CD1c-positive myeloid dendritic cell (primary cell): ENCODE results near the gene HPN.
A peak's percentile ranks its signal among the peaks of the same experiment; 100 is the strongest.
"Not testable (repeated sequence)": the region's sequence is repeated elsewhere in the genome, so short reads cannot be mapped to it uniquely, and the experiment has no call there.

Source experiments
- DNase-seq: peaks from one replicate; pipeline ENCODE4 v3.0.0-alpha.2; 2016; ENCODE audit errors: extremely low spot score

HPN gene

DNA sequence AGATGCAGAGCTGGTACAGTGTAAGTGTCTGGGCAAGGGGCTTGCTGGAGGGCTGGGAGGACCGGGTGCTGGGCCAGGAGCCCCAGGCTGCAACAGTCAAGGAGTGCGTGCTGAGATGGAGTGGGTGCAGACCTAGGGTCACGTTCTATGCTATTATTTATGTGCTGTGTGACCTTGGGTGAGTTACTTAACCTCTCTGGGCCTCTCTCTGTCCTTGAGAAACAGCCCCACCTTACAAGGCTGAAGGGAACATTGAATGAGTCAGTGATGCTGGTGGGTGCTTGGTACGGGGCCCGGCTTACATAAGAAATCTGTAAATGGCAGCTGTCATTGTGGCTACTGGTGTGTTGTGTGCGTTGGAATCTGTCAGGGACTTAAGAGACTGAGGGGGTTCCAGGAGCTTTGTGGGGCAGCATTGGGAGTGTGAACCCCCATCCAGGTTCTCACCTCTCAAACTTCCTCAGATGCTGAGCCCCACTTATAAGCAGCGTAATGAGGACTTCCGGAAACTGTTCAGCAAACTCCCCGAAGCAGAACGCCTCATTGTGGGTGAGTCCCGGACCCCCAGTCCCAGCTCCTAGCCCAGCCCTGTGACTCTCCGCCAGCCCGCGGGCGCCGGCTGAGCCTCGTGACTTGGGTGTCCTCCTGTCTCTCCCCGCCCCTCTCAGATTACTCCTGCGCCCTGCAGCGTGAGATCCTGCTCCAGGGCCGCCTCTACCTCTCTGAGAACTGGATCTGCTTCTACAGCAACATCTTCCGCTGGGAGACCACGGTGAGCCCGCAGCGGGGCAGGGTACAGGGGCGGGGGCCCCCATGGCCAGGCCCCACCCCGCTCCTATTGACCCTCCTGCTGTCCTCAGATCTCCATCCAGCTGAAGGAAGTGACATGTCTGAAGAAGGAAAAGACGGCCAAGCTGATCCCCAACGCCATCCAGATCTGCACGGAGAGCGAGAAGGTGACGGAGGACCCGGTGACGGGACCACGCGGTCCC is 31.8 kb upstream of the HPN start:
- no peak for DNase-seq

DNA sequence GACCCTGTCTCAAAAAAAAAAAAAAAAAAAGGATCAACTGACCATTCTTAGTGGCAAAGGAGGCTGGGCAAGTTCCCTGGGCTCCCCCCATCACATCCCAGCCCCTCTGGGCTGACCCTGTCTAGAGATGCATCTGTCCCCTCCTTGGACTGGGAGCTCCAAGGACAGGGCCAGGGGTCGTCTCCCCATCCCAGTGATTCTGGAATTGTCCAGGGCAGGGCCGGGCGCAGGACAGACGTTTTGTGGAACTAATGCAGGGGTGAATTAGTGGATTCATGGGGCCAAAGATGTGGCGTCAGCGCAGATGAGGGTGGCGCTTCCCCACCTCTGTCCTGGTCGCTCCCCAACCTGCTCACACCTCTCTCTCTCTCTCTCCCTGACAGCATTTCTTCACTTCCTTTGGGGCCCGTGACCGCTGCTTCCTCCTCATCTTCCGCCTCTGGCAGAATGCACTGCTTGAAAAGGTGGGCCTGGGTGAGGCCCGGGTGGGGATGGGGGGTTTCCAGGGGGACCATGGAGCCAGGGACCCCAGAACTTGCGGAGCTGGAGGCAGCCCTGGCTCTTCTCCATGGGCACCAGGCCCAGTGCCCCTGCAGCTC is 30.3 kb upstream of the HPN start:
- no peak for DNase-seq

DNA sequence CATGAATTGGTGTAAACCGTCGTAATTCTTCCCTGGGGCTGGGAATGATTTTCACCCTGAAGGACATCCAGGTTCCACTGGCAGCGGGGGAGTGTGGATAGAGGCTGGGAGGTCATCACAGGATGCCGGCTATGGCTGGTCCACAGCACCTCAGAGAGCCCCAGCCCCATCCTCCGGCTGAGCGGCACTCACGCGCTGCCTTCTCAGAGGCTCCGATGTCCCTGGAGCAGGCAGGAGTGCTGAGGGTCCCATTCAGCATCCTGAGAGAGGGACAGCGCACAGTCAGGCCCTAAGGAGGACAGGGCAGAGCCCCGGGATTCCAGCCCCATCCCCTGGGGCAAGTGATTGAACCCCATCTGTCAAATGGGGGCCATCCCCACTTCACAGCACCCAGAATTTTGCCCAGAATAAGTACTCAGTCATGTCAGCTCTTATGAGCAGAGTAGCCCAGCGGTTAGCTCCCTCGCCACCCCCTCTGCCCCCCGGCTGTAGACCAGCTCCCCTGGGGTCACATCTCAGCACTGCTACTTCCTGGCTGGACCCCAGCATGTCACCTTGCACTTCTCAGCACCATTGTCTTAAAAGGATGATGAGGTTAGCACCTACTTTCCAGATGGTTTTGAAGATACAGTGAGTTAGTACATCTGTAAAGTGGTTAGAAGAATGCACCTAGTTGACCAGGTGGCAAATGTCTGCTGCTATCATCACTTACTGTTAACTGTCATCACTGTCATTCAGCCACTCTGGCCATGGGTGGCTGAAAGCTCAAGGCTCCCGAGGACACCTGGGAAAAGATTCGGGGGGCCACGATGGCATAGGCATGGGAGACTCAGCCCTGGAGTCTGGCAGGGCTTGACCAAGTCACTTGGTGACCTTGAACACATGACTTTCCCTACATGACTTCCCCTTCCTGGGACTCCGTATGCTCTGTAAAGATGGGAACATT is 29.5 kb upstream of the HPN start:
- DNase-seq = no peak

DNA sequence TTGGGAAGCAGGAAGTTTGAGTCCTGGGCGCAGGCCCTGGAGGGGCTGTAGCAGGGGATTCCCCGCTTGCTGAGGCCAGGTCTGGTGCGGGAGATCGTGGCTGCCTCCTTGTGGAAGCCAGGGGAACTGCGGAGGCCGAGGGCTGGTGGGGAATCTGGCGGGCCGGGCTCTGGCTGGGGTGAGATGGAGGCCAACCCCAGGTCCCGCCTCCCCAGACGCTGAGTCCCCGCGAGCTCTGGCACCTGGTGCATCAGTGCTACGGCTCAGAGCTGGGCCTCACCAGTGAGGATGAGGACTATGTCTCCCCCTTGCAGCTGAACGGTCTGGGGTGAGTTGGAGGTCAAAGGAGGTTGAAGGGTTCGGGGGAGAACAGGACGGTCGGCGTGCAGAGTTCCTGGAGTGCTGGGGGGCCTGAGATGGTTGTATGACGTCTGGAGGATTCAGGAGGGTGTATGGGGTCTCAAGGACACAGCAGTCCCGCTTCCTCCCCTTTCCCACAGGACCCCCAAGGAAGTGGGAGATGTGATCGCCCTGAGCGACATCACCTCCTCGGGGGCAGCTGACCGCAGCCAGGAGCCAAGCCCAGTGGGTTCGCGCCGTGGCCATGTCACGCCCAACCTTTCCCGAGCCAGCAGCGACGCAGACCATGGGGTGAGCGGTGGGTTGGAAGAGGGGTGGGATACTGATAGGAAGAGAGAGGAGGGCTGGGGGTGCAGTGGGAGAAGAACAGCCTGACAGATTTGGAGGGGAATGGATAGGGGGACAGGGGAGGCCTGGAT is 28.3 kb upstream of the HPN start:
- DNase-seq = peak; percentile 77

DNA sequence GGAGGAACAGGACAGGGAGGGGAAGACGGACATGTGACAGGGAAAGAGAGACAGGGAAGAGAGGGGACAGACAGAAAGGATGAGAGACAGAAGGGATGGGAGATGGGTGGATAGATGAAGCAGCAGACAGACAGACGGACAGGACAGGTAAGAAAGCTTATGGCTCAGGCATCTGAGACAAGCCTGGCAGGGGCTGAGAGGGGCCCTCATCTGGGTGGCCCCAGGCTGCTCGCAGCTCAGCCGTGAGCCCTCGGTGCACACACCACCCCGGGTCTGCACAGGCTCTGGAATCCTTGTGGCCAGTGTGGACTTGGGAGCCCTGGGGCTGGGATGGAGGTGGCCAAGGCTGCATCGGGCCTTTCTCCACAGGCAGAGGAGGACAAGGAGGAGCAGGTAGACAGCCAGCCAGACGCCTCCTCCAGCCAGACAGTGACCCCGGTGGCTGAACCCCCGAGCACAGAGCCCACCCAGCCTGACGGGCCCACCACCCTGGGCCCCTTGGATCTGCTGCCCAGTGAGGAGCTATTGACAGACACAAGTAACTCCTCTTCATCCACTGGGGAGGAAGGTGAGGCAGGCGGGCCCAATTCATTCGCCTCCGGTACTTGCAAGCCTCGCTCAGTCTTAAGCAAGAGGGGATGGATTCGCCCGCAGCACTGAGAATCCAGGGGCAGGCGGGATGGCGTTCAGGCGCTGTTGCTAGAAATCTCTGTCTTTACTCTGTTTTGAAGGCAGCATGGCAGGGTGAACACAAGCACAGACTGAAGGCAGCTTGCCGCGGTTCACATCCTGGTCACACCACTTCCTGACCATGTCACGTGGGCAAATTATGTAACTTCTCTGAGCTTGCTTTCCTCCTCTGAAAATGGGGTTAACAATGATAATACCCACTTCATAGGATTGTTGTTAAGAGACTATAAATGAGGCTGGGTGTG is 27.4 kb upstream of the HPN start:
- peak; percentile 62 for DNase-seq

DNA sequence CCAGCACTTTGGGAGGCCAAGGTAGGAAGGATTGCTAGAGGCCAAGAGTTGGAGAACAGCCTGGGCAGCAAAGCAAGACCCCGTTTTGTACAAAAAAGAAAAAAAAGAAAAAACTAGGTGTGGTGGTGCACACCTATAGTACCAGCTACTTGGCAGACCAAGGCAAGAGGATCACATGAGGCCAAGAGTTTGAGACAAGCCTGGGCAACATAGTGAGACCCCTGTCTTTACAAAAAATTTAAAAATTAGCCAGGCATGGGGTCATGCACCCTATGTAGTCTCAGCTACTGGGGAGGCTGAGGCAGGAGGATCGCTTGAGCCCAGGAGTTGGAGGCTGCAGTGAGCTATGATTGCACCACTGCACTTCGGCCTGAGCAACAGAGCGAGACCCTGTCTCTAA is 26.7 kb upstream of the HPN start:
- DNase-seq = not testable (repeated sequence)

DNA sequence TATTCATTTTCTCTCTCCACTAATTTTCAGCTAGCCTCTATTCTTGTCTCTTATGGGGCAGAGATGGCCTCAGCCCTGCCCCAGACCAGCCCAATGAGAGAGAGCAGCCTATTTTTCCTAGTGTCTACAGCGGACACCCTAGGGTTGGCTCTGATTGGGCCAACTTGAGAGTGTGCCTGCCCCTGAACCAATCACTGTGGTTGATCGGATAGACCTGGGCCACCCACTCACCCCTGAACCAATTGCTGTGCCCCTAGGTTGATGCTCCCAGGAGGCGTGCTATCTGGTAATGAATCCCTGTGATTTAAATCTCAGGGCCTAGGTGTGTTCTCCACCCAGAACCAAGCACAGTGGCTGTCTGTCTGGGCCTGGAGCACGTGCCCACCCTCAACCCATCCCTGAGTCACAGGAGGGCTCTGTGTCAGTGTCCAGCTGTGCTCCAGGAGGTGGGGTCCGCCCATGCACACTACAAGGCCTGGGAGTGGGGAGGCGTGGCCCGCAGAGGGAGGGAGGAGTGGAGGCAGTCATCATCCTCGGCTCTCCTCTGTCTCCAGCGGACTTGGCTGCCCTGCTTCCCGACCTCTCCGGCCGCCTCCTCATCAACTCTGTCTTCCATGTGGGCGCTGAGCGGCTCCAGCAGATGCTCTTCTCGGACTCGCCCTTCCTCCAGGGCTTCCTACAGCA is 26.1 kb upstream of the HPN start:
- no peak for DNase-seq

DNA sequence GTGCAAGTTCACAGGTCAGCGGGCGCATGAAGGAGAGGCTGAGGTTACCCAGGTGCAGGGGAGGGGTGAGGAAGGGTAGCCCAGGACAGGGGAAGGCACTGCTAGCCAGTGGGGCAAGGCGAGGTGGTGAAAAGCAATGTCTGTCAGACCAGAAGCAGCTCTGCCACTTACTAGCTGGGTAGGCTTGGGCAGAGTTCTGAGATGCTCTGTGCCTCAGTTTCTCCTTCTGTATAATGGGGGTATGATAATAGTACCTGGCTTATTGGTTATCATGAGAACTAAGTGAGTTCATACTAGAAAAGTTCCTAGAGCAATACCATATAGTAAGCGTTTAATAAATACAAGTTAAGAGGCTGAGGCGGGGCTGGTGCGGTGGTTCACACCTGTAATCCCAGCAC is 25.6 kb upstream of the HPN start:
- no peak for DNase-seq

DNA sequence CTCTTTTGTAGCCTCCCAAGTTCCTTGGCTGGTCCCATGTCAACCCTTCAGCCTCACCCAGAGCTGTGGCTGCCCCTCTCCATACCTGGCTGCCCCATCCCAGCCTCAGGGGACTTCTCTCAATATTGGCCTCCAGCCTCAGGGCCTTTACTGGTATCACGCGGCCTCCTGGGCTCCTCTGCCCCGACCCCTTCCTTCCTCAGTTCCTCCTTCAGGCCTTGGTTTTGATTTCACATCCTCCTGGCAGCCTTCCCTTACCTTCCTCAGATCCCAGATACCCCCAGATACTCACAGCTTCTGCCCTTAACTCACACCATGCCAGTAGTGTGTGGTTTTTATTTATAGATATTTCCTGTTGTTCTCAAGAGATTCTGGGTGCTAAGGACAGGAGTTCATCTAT is 24.0 kb upstream of the HPN start:
- DNase-seq = no peak

DNA sequence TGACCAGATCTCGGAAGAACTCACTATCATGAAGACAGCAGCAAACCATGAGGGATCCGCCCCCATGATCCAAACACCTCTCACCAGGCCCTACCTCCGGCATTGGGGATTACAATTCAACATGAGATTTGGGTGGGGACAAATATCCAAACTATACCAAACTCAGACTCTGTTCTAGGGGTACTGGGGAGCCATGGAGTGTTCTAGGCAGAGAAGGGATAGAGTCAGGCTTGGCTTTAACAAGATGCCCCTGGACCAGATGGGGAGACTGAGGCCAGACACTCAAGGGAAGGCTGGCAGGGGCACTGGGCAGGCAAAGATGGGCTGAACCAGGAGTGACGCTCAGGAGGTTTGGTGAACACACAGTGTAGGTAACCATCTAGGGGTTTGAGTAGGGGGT is 23.1 kb upstream of the HPN start:
- no peak for DNase-seq

DNA sequence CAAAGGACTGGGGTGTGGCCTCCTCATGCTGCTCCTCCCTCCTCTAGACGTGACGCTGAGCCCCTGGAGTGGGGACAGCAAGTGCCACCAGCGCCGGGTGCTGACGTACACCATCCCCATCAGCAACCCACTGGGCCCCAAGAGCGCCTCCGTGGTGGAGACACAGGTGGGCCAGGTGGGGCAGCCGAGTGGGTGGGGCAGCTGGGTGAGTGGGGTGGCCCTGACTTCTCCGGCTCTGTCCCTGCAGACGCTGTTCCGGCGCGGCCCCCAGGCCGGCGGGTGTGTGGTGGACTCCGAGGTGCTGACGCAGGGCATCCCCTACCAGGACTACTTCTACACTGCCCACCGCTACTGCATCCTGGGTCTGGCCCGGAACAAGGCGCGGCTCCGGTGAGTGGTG is 22.4 kb upstream of the HPN start:
- DNase-seq = no peak

DNA sequence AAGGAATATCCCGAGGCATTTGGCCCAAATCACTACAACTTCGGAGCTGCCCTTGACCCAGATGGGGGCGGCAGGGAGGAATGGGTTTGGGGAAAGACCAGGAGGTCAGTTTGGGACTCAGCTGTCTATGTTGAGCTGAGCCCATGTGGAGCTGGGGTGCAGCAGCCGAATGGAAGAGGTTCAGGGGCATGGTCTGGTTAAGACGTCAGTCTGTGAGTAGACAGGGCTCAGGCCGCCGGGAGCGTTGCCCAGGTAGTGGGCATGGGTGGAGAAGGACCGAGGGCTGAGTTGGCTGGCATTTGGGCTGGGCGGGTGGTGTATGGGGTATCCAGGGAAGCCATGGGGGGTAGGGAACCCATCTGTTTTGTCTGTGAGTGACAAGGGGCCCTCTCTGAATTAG is 20.5 kb upstream of the HPN start:
- DNase-seq = no peak

DNA sequence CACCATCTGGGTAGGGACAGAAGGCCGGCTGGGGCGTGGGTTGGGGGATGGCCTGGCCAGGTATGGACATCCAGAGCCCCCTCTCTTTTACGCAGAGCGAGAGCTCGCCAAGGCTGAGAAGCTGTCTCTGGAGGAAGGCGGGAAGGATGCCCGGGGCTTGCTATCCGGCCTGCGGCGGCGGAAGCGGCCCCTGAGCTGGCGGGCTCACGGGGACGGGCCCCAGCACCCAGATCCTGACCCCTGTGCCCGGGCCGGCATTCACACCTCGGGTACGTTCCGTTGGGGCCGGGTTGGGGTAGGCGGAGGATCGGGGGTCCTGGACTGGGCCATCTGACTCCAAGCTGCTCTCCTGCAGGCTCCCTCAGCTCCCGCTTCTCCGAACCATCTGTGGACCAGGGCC is 19.9 kb upstream of the HPN start:
- no peak for DNase-seq

DNA sequence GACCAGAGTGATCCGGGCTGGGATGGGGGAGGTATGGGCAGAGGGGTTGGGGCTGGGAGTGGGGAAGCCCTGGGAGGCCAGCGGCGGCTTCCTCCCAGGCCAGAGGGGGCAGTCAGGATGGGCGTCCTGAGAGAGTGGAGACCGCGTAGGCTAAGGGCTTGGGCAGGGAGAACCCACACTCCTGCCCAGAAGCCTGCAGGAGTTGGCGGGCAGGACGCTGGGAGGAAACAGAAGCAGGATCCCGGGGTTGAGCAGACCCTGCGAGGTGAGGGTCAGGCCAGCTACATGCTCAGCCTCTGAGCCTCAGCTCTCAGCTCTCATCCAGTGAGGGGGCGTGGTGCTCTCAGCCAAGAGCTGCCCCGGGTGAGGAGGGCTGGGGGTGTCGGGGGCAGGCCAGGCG is 19.1 kb upstream of the HPN start:
- no peak for DNase-seq

DNA sequence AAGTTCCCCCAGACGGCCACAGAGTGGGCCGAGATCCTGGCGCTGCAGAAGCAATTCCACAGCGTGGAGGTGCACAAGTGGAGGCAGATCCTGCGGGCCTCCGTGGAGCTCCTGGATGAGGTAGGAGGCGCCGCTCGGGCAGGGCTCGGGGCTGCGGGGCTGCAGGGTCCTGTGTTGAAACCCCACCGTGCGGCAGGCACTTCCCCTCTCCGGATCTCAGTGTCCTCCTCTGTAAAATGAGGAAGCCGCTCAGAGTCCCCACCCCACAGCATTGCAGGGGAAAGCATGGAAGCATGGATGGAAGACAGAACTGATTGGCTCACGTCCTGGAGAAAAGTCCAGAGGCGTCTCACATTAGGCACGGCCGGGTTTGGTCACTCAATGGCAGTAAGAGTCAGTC is 18.1 kb upstream of the HPN start:
- DNase-seq = peak; percentile 25

DNA sequence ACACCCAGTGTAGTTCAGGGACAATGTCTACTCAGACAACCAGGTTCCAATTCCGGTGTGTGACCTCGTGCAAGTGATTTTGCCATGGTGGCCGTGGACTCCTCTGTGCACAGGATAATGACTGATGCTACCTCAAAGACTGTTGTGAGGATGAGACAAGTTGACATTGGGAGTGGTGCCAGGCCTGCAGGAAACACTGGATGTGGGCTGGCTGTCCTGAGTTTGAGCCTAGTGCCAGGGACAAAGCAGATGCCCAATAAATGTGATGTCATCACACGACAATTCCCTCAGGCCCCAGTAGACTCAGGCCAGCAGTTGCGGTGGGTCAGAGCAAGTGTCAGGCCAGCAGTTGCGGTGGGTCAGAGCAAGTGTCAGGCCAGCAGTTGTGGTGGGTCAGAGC is 17.4 kb upstream of the HPN start:
- no peak for DNase-seq

DNA sequence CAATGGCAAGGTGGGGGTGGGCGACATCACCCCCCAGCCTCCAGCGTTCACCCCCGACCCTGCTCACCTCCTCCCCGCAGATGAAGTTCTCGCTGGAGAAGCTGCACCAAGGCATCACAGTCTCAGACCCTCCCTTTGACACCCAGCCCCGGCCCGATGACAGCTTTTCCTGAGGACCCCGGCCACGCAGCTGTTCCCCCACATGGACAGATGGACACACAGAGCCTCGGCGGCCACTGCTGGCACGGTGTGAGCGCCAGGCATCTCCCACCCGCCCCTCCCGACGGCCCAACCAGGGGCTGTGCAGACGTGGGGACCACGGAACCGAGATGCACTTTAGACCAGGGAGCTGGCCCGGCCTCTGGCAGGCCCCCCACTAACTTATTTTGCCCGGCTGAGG is 15.6 kb upstream of the HPN start:
- no peak for DNase-seq

DNA sequence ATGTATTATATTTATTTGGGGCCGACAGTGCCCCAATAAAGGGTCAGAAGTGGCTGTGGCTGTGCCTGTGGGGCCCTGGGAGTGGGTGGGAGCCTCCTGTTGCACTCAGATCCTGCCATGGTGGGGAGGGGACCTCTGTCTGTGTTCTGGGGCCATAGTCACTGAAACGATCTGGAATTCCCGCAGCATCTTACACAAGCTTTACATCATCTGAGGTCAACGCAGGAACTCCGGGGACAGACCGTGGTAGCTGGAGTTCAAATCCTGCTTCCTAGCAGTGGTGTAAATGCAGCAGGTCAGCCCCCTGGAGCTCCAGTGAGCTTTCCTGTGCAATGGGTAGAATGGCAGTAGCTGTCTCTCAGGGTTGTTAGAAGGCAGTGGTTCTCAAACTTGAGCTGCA is 15.1 kb upstream of the HPN start:
- DNase-seq = no peak

DNA sequence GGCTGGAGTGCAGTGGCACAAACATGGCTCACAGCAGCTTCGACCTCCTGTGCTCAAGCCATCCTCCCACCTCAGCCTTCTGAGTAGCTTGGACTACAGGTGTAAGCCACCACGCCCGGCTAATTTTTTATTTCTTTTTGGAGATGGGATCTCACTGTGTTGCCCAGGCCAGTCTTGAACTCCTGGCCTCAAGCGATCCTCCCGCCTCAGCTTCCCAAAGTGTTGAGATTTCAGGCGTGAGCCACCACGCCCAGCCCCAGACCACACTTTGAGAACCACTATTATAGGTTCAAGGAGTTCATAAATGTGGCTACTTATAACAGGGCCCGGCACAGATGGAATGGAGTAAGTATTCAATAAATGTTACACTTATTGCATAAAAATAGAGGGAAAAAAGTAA is 14.5 kb upstream of the HPN start:
- DNase-seq = no peak
